ENCODE results near the gene CDKL1. TPM values are rescaled to one million over a fixed set of nuclear protein-coding genes. Genes with fewer than 3 reads are reported as not detected.

Gene CDKL1
- total and polyA plus RNA-seq, 2 of the 13 experiments (the other 11 are each of a cell fraction or from before 2014, with no cell fraction given) = 4.4 to 5.1 TPM

- Histone ChIP-seq H3K4me2 (ENCODE audit: low read depth, low read length) (no peak overlapping the region), H3K27ac (ENCODE audit: extremely low read length, insufficient read depth, low read length) (no peak overlapping the region), H3K4me1 (ENCODE audit: insufficient read depth, low read length) (peaks cover 11% of the 10 kb centered on the region), H3K79me2 (ENCODE audit: insufficient read depth, low read length) (no peaks in the 10 kb centered on the region), H3K9me3 (ENCODE audit: low read length) (no peaks in the 10 kb centered on the region), H3K27me3 (ENCODE audit: control insufficient read depth in 1 of 2, insufficient read depth in 2 of 2, low read length in 2 of 2) (no peaks in the 10 kb centered on the region), H3K36me3 (replicated peaks in 1 of 2; ENCODE audit: control insufficient read depth in 1 of 2, insufficient read depth in 2 of 2, low read length in 2 of 2) (peaks cover 0 to 11% of the 10 kb centered on the region in 2 experiments; a peak in 1 of 5 replicates), H4K20me1 (ENCODE audit: insufficient read depth, low read length) (no peaks in the 10 kb centered on the region), H3K9ac (ENCODE audit: insufficient read depth, low read depth, low read length) (no peak overlapping the region), H3K4me3 (replicated peaks in 1 of 3; ENCODE audit: insufficient read depth in 1 of 3, low read depth in 2 of 3, low read length in 3 of 3) (no peak overlapping the region), H2AFZ (ENCODE audit: low read length) (no peak overlapping the region)
- 89% methylated on average over 2 of the region's 2 CpGs for WGBS (ENCODE audit: low lambda C conversion rate)
- no TSS peak for BruUV-seq (replicated peaks)
- peak; percentile 56 for DNase-seq (ENCODE audit: low spot score)
- CTCF ChIA-PET (ENCODE audit: low intra/inter-chr PET ratio, low total read pairs) = no interaction called here
- ATAC-seq = no peak; the same call in 2 of the 3 replicates
- in situ Hi-C loops (cut with HindIII; ENCODE audit: extremely low pct_ligation_motif_present, low pct_unique_long_range_greater_than_20kb) (no loop called here), intact Hi-C loops (cut with micrococcal nuclease; ENCODE audit: unreplicated experiment) (no loop called here)
- POLR2A ChIA-PET = interaction anchor here (1.1 kb wide), 1 partner anchor 106 kb away, joined by 3 read pairs; the partner anchor contains the start of genes DMAC2L and L2HGDH
- FAIRE-seq = peak; percentile 15
- TF ChIP-seq ZNF678 (CRISPR knock-in tag; IDR thresholded peaks at IDR 0.05) (no peak), RARA (CRISPR knock-in tag; IDR thresholded peaks at IDR 0.05) (peak; percentile 81), ZNF343 (CRISPR knock-in tag; IDR thresholded peaks at IDR 0.05) (no peak), ZNF230 (CRISPR knock-in tag; IDR thresholded peaks at IDR 0.05) (no peak), ISL2 (CRISPR knock-in tag; IDR thresholded peaks at IDR 0.05) (no peak), EP300 (IDR thresholded peaks at IDR 0.05; ENCODE audit: low read depth in 2 of 2, low read length in 2 of 2) (0 out of 4 replicates have a peak, but pooled peaks of 1 of the 2 experiments have one; percentile 16), EP300 (CRISPR knock-in tag; IDR thresholded peaks at IDR 0.05; ENCODE audit: borderline replicate concordance) (no peak), EED (CRISPR knock-in tag; IDR thresholded peaks at IDR 0.05) (no peak), JDP2 (CRISPR knock-in tag; IDR thresholded peaks at IDR 0.05; ENCODE audit: borderline replicate concordance) (no peak), CEBPB (IDR thresholded peaks at IDR 0.05; ENCODE audit: borderline replicate concordance, low read depth, low read length) (peak; percentile 66; the same call in 1 of the 2 replicates), MYC (CRISPR knock-in tag; IDR thresholded peaks at IDR 0.05; ENCODE audit: borderline replicate concordance) (no peak), NCOA2 (CRISPR knock-in tag; IDR thresholded peaks at IDR 0.05) (peak; percentile 38; the same call in 1 of the 2 replicates)
- TF ChIP-seq, protein P1, sequence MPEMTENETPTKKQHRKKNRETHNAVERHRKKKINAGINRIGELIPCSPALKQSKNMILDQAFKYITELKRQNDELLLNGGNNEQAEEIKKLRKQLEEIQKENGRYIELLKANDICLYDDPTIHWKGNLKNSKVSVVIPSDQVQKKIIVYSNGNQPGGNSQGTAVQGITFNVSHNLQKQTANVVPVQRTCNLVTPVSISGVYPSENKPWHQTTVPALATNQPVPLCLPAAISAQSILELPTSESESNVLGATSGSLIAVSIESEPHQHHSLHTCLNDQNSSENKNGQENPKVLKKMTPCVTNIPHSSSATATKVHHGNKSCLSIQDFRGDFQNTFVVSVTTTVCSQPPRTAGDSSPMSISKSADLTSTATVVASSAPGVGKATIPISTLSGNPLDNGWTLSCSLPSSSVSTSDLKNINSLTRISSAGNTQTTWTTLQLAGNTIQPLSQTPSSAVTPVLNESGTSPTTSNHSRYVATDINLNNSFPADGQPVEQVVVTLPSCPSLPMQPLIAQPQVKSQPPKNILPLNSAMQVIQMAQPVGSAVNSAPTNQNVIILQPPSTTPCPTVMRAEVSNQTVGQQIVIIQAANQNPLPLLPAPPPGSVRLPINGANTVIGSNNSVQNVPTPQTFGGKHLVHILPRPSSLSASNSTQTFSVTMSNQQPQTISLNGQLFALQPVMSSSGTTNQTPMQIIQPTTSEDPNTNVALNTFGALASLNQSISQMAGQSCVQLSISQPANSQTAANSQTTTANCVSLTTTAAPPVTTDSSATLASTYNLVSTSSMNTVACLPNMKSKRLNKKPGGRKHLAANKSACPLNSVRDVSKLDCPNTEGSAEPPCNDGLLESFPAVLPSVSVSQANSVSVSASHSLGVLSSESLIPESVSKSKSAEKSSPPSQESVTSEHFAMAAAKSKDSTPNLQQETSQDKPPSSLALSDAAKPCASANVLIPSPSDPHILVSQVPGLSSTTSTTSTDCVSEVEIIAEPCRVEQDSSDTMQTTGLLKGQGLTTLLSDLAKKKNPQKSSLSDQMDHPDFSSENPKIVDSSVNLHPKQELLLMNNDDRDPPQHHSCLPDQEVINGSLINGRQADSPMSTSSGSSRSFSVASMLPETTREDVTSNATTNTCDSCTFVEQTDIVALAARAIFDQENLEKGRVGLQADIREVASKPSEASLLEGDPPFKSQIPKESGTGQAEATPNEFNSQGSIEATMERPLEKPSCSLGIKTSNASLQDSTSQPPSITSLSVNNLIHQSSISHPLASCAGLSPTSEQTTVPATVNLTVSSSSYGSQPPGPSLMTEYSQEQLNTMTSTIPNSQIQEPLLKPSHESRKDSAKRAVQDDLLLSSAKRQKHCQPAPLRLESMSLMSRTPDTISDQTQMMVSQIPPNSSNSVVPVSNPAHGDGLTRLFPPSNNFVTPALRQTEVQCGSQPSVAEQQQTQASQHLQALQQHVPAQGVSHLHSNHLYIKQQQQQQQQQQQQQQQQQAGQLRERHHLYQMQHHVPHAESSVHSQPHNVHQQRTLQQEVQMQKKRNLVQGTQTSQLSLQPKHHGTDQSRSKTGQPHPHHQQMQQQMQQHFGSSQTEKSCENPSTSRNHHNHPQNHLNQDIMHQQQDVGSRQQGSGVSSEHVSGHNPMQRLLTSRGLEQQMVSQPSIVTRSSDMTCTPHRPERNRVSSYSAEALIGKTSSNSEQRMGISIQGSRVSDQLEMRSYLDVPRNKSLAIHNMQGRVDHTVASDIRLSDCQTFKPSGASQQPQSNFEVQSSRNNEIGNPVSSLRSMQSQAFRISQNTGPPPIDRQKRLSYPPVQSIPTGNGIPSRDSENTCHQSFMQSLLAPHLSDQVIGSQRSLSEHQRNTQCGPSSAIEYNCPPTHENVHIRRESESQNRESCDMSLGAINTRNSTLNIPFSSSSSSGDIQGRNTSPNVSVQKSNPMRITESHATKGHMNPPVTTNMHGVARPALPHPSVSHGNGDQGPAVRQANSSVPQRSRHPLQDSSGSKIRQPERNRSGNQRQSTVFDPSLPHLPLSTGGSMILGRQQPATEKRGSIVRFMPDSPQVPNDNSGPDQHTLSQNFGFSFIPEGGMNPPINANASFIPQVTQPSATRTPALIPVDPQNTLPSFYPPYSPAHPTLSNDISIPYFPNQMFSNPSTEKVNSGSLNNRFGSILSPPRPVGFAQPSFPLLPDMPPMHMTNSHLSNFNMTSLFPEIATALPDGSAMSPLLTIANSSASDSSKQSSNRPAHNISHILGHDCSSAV (CRISPR knock-in tag; IDR thresholded peaks at IDR 0.05; ENCODE audit: borderline replicate concordance) = no peak
- TF ChIP-seq, protein P2, sequence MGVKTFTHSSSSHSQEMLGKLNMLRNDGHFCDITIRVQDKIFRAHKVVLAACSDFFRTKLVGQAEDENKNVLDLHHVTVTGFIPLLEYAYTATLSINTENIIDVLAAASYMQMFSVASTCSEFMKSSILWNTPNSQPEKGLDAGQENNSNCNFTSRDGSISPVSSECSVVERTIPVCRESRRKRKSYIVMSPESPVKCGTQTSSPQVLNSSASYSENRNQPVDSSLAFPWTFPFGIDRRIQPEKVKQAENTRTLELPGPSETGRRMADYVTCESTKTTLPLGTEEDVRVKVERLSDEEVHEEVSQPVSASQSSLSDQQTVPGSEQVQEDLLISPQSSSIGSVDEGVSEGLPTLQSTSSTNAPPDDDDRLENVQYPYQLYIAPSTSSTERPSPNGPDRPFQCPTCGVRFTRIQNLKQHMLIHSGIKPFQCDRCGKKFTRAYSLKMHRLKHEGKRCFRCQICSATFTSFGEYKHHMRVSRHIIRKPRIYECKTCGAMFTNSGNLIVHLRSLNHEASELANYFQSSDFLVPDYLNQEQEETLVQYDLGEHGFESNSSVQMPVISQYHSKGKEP (CRISPR knock-in tag; IDR thresholded peaks at IDR 0.05) = no peak
Measured at GRCh38 chr14:50417853-50418252, 21.2 kb upstream of the CDKL1 start.
